Keratinocyte (primary cell): ENCODE results near the gene IDE. TPM values are rescaled to one million over a fixed set of nuclear protein-coding genes. Genes with fewer than 3 reads are reported as not detected.

ENCODE experiments used
- DNase-seq: peaks from one replicate; pipeline ENCODE4 v3.0.0-alpha.2; 2011; ENCODE audit warnings: low read depth, missing footprints, low spot score
- FAIRE-seq: peaks from 2 replicates; lab custom pipeline; 2011; peaks lifted over from hg19 to GRCh38; lab: Jason Lieb, UNC
- H2AFZ ChIP-seq: 2 replicates; pipeline ENCODE4 v1.6.0; 2012; ENCODE audit warnings: low read length, control low read depth, inconsistent platforms; ENCODE audit not compliant: control insufficient read depth
- H3K27ac ChIP-seq: 2 replicates; pipeline ENCODE4 v1.5.1; 2011; ENCODE audit warnings: low read length; ENCODE audit not compliant: control insufficient read depth, insufficient read depth
- H3K27me3 ChIP-seq: 3 replicates; pipeline ENCODE4 v1.6.0; 2011; ENCODE audit warnings: low read length; ENCODE audit not compliant: control insufficient read depth, insufficient read depth; ENCODE audit errors: extremely low read depth
- H3K36me3 ChIP-seq, 2 experiments: 2 replicates in 1 of 2; 3 replicates in 1 of 2; pipeline ENCODE4 v1.5.1; 2011; ENCODE audit warnings: low read length in 2 of 2, mild to moderate bottlenecking in 1 of 2; ENCODE audit not compliant: control insufficient read depth in 2 of 2, insufficient read depth in 2 of 2; ENCODE audit errors: extremely low read depth in 1 of 2
- H3K4me1 ChIP-seq: 3 replicates; pipeline ENCODE4 v1.5.1; 2011; ENCODE audit warnings: low read length; ENCODE audit not compliant: control insufficient read depth, insufficient read depth; ENCODE audit errors: extremely low read depth
- H3K4me2 ChIP-seq: 3 replicates; pipeline ENCODE4 v1.6.0; 2011; ENCODE audit warnings: low read depth, low read length; ENCODE audit not compliant: control insufficient read depth, insufficient read depth; ENCODE audit errors: extremely low read depth
- H3K4me3 ChIP-seq, 3 experiments: fragments of 200-600 bp in 1 of 3; sonication (generic) in 1 of 3; 2 replicates in 2 of 3; 3 replicates in 1 of 3; pipeline ENCODE4 v1.5.1; 2011 to 2016; ENCODE audit warnings: low read length in 3 of 3, mild to moderate bottlenecking in 3 of 3, control low read depth in 2 of 3, inconsistent platforms in 1 of 3, low read depth in 1 of 3, mixed read lengths in 1 of 3, mixed run types in 1 of 3, moderate library complexity in 1 of 3; ENCODE audit not compliant: control insufficient read depth in 2 of 3, insufficient read depth in 2 of 3; ENCODE audit errors: extremely low read depth in 1 of 3
- H3K79me2 ChIP-seq: 2 replicates; pipeline ENCODE4 v1.6.0; 2012; ENCODE audit warnings: low read length; ENCODE audit not compliant: control insufficient read depth, insufficient read depth
- H3K9ac ChIP-seq: 3 replicates; pipeline ENCODE4 v1.6.0; 2011; ENCODE audit warnings: low read length; ENCODE audit not compliant: control insufficient read depth, insufficient read depth; ENCODE audit errors: extremely low read depth
- H3K9me1 ChIP-seq: 3 replicates; pipeline ENCODE4 v1.6.0; 2011; ENCODE audit warnings: low read length; ENCODE audit not compliant: control insufficient read depth, insufficient read depth; ENCODE audit errors: extremely low read depth
- H3K9me3 ChIP-seq: 2 replicates; pipeline ENCODE4 v1.5.1; 2012; ENCODE audit warnings: low read depth, low read length; ENCODE audit not compliant: control insufficient read depth
- H4K20me1 ChIP-seq: 3 replicates; pipeline ENCODE4 v1.6.0; 2011; ENCODE audit warnings: low read length; ENCODE audit not compliant: control insufficient read depth, insufficient read depth; ENCODE audit errors: extremely low read depth
- EZH2 ChIP-seq: IDR thresholded peaks from one replicate; pipeline ENCODE4 v1.6.1; 2012; ENCODE audit warnings: inconsistent platforms, mild to moderate bottlenecking, low read length, moderate library complexity
- dilution Hi-C: fragments of 300-500 bp; cut with MboI; formaldehyde crosslinking; loops from one replicate; pipeline ENCODE4 v1.7.0; 2020; ENCODE audit warnings: low sequenced_read_pairs; ENCODE audit not compliant: extremely low pct_ligation_motif_present
- polyA plus RNA-seq, 5 experiments: library from polyadenylated mRNA; depleted of rRNA in 3 of 5; stranded (reverse) in 3 of 5; stranded (forward) in 1 of 5; unstranded in 1 of 5; fragments of >200 nt; gene quantifications; 1 replicate in 1 of 5; 2 replicates in 3 of 5; 3 replicates in 1 of 5; pipeline versions ENCODE4 v1.2.1 to v1.2.3, GENCODE V29; 2011 to 2012; ENCODE audit warnings: missing spikeins in 2 of 5, low read depth in 1 of 5, low replicate concordance in 1 of 5
- TF ChIP-seq, protein P1 (sequence below), 3 experiments: IDR thresholded peaks in 1 of 3; conservative IDR thresholded peaks in 1 of 3; optimal IDR thresholded peaks in 1 of 3; 2 replicates in 2 of 3; 3 replicates in 1 of 3; pipeline versions ENCODE3 to v1.5.1; 2011; ENCODE audit warnings: low read length in 3 of 3, mild to moderate bottlenecking in 3 of 3, moderate library complexity in 2 of 3, control low read depth in 1 of 3, inconsistent platforms in 1 of 3; ENCODE audit not compliant: insufficient read depth in 2 of 3; ENCODE audit errors: extremely low read depth in 1 of 3

Gene IDE
- polyA plus RNA-seq, 1 donor (not counting 4 experiments of a cell fraction or from before 2014, with no cell fraction given), result 24.4 TPM

DNA sequence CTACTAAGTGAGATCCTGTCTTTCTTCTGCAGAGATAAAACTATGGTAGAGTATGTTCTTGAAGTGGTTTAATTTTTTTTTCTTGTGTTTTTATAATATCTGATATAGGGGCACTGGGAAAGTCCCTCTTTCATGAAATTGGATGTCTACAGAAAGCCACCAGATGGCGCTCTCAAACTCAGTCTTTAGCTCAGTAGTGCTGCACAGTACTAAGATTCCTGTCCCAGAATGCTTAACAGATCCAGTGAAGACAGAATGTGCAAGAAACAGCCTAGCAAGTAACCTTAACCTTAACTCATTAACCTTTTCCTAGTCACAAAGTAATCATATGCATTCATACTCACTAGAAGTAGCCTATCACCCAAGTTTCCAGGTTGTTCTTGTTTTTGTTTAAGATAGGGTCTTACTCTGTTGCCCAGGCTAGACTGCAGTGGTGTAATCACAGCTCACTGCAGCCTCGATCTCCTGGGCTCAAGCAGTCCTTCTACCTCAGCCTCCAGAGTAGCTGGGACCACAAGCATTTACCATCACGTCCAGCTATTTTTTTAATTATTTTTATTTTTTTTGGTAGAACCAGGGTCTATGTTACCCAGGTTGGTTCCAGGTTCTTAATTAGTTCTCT, 56.7 kb downstream of the IDE start:
- Histone ChIP-seq H3K27me3 (no peaks in the 10 kb centered on the region), H3K36me3 (peaks cover 0 to 1% of the 10 kb centered on the region in 2 experiments)
- dilution Hi-C loops, result no loop called here

DNA sequence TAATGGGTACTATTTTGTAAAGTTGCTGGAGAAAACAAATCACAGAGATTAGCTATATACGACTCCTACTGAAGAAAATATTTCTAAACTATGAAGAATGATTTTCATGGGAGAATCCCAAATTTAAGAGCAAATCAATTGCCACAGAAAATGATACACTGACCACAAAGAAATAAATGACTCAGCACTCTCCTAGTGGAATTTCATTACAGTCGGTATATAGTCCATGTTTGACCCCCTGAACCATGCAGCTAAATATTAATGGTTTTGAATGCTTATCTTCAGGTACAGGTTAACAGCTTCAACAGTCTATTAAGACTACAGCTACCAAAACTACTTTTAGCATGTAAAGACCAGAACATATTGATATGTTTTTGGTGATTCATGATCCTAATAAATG, 65.0 kb downstream of the IDE start:
- DNase-seq (no peak), FAIRE-seq (no peak)
- Histone ChIP-seq H3K4me1 (no peaks in the 10 kb centered on the region), H3K36me3 (peaks cover 0 to 15% of the 10 kb centered on the region in 2 experiments), H3K4me2 (no peak overlapping the region), H2AFZ (no peak overlapping the region), H3K4me3 (no peak overlapping the region), H3K79me2 (no peaks in the 10 kb centered on the region), H3K9ac (no peak overlapping the region), H3K9me1 (no peaks in the 10 kb centered on the region), H3K27me3 (no peaks in the 10 kb centered on the region), H3K9me3 (no peaks in the 10 kb centered on the region), H3K27ac (no peak overlapping the region), H4K20me1 (no peaks in the 10 kb centered on the region)
- dilution Hi-C loops, result no loop called here
- TF ChIP-seq EZH2, result no peak
- TF ChIP-seq, protein P1, sequence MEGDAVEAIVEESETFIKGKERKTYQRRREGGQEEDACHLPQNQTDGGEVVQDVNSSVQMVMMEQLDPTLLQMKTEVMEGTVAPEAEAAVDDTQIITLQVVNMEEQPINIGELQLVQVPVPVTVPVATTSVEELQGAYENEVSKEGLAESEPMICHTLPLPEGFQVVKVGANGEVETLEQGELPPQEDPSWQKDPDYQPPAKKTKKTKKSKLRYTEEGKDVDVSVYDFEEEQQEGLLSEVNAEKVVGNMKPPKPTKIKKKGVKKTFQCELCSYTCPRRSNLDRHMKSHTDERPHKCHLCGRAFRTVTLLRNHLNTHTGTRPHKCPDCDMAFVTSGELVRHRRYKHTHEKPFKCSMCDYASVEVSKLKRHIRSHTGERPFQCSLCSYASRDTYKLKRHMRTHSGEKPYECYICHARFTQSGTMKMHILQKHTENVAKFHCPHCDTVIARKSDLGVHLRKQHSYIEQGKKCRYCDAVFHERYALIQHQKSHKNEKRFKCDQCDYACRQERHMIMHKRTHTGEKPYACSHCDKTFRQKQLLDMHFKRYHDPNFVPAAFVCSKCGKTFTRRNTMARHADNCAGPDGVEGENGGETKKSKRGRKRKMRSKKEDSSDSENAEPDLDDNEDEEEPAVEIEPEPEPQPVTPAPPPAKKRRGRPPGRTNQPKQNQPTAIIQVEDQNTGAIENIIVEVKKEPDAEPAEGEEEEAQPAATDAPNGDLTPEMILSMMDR (optimal IDR thresholded peaks at IDR 0.05 in 1 of 3, IDR thresholded peaks at IDR 0.05 in 1 of 3, conservative IDR thresholded peaks at IDR 0.05 in 1 of 3; ENCODE audit: extremely low read depth in 1 of 3, insufficient read depth in 2 of 3, low read length in 3 of 3), result no peak

More for the DNA sequence above, 56.7 kb downstream of the IDE start:
- no peaks in the 10 kb centered on the region for H3K9me1 ChIP-seq
- no peak overlapping the region for H2AFZ ChIP-seq
- peak; percentile 15 for DNase-seq
- no peak overlapping the region for H3K4me2 ChIP-seq
- H3K79me2 ChIP-seq, result no peaks in the 10 kb centered on the region
- H3K4me3 ChIP-seq, result no peak overlapping the region
- no peaks in the 10 kb centered on the region for H3K9me3 ChIP-seq
- no peak overlapping the region for H3K9ac ChIP-seq
- no peaks in the 10 kb centered on the region for H4K20me1 ChIP-seq
- FAIRE-seq, result peak; percentile 77
- H3K27ac ChIP-seq, result no peak overlapping the region
- H3K4me1 ChIP-seq, result no peaks in the 10 kb centered on the region
- TF ChIP-seq, protein P1 (optimal IDR thresholded peaks at IDR 0.05 in 1 of 3, IDR thresholded peaks at IDR 0.05 in 1 of 3, conservative IDR thresholded peaks at IDR 0.05 in 1 of 3; ENCODE audit: extremely low read depth in 1 of 3, insufficient read depth in 2 of 3, low read length in 3 of 3), result peak; percentile 62 to 63 (median 63)
- TF ChIP-seq EZH2, result no peak
